Measurements from ENCODE around the gene STPG3.

The STPG3 gene

GRCh38 chr9:137267933-137268355 lies 16.9 kb downstream of the STPG3 start:
- DNase-seq, result no peak

- DNase-seq, result no peak
Observed at GRCh38 chr9:137268538-137269201, 17.6 kb downstream of the STPG3 start.

GRCh38 chr9:137269231-137269772 lies 18.2 kb downstream of the STPG3 start:
- no peak for DNase-seq

GRCh38 chr9:137270929-137271695 lies 20.0 kb downstream of the STPG3 start:
- DNase-seq, result no peak

- no peak for DNase-seq
Observed at GRCh38 chr9:137271696-137272076, 20.6 kb downstream of the STPG3 start.

GRCh38 chr9:137272241-137273094 lies 21.4 kb downstream of the STPG3 start:
- DNase-seq, result no peak

GRCh38 chr9:137273095-137273490 lies 22.0 kb downstream of the STPG3 start:
- no peak for DNase-seq

- DNase-seq, result no peak
Observed at GRCh38 chr9:137273611-137274320, 22.7 kb downstream of the STPG3 start.

- no peak for DNase-seq
Observed at GRCh38 chr9:137275203-137275587, 24.1 kb downstream of the STPG3 start.

GRCh38 chr9:137275588-137276472 lies 24.7 kb downstream of the STPG3 start:
- no peak for DNase-seq

- DNase-seq, result no peak
Observed at GRCh38 chr9:137276473-137277328, 25.6 kb downstream of the STPG3 start.

- DNase-seq, result no peak
Observed at GRCh38 chr9:137277329-137278041, 26.4 kb downstream of the STPG3 start, which contains the start of gene TOR4A. TSS of gene TOR4A (plus strand) at chr9:137277726. CDS start at chr9:137278690, 964 bp downstream.

GRCh38 chr9:137278061-137278701 lies 27.1 kb downstream of the STPG3 start:
- DNase-seq, result no peak

- DNase-seq, result no peak
Observed at GRCh38 chr9:137278721-137279711, 27.9 kb downstream of the STPG3 start.

GRCh38 chr9:137279741-137280473 lies 28.8 kb downstream of the STPG3 start:
- DNase-seq, result no peak

GRCh38 chr9:137280474-137281344 lies 29.6 kb downstream of the STPG3 start:
- no peak for DNase-seq

All from NCI-H2107 (cell line).